DMS53 treated with DMSO at 0.1 percent for 48 hours (cell line): ENCODE measurements around the gene TRIM71.

Source experiments
- DNase-seq: peaks from one replicate; lab custom pipeline; 2025; ENCODE audit not compliant: unreplicated experiment; lab: John Stamatoyannopoulos, UW

The TRIM71 gene

GRCh38 chr3:32886911-32887310 is 69.1 kb downstream of the TRIM71 start:
- no peak for DNase-seq

GRCh38 chr3:32888739-32889138 is 70.9 kb downstream of the TRIM71 start:
- no peak for DNase-seq

GRCh38 chr3:32890420-32891276 is 72.9 kb downstream of the TRIM71 start:
- no peak for DNase-seq

- no peak for DNase-seq
Observed at GRCh38 chr3:32891365-32891764, 73.6 kb downstream of the TRIM71 start.

- no peak for DNase-seq
Observed at GRCh38 chr3:32892625-32893598, 75.1 kb downstream of the TRIM71 start.

GRCh38 chr3:32894977-32895376 is 77.2 kb downstream of the TRIM71 start:
- no peak for DNase-seq

- DNase-seq, result no peak
Observed at GRCh38 chr3:32895701-32896100, 77.9 kb downstream of the TRIM71 start.

- DNase-seq, result no peak
Observed at GRCh38 chr3:32896143-32896542, 78.3 kb downstream of the TRIM71 start.

GRCh38 chr3:32897001-32897601 is 79.3 kb downstream of the TRIM71 start:
- no peak for DNase-seq

GRCh38 chr3:32897981-32898623 is 80.3 kb downstream of the TRIM71 start:
- DNase-seq, result no peak

GRCh38 chr3:32899265-32899664 is 81.5 kb downstream of the TRIM71 start:
- no peak for DNase-seq

GRCh38 chr3:32901005-32901932 is 83.5 kb downstream of the TRIM71 start:
- no peak for DNase-seq

GRCh38 chr3:32902887-32903371 is 85.1 kb downstream of the TRIM71 start:
- peak; percentile 4 for DNase-seq

GRCh38 chr3:32903953-32904352 is 86.2 kb downstream of the TRIM71 start:
- DNase-seq, result no peak

- DNase-seq, result no peak
Observed at GRCh38 chr3:32909999-32910398, 92.2 kb downstream of the TRIM71 start.

GRCh38 chr3:32910954-32911353 is 93.2 kb downstream of the TRIM71 start:
- no peak for DNase-seq

GRCh38 chr3:32912046-32912445 is 94.2 kb downstream of the TRIM71 start:
- DNase-seq, result no peak

GRCh38 chr3:32913790-32914446 is 96.1 kb downstream of the TRIM71 start:
- DNase-seq, result no peak

- DNase-seq, result no peak
Observed at GRCh38 chr3:32919920-32920319, 102.1 kb downstream of the TRIM71 start.
